ENCODE results near the gene MYBPH.

- TF ChIP-seq, protein P1, sequence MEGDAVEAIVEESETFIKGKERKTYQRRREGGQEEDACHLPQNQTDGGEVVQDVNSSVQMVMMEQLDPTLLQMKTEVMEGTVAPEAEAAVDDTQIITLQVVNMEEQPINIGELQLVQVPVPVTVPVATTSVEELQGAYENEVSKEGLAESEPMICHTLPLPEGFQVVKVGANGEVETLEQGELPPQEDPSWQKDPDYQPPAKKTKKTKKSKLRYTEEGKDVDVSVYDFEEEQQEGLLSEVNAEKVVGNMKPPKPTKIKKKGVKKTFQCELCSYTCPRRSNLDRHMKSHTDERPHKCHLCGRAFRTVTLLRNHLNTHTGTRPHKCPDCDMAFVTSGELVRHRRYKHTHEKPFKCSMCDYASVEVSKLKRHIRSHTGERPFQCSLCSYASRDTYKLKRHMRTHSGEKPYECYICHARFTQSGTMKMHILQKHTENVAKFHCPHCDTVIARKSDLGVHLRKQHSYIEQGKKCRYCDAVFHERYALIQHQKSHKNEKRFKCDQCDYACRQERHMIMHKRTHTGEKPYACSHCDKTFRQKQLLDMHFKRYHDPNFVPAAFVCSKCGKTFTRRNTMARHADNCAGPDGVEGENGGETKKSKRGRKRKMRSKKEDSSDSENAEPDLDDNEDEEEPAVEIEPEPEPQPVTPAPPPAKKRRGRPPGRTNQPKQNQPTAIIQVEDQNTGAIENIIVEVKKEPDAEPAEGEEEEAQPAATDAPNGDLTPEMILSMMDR (conservative IDR thresholded peaks at IDR 0.05; ENCODE audit: low read length): no peak
- TF ChIP-seq EZH2phosphoT487 (IDR thresholded peaks at IDR 0.05; ENCODE audit: borderline replicate concordance, low read depth, low read length): no peak
Observed at GRCh38 chr1:203225071-203225470, 49.4 kb upstream of the MYBPH start.
